Measurements from ENCODE around the gene ZNF211. TPM values are rescaled to one million over a fixed set of nuclear protein-coding genes. Genes with fewer than 3 reads are reported as not detected.
A peak's percentile ranks its signal among the peaks of the same experiment; 100 is the strongest.

The ZNF211 gene
- total RNA-seq, 1 experiment from 2014 or later, result 10.2 TPM

DNA sequence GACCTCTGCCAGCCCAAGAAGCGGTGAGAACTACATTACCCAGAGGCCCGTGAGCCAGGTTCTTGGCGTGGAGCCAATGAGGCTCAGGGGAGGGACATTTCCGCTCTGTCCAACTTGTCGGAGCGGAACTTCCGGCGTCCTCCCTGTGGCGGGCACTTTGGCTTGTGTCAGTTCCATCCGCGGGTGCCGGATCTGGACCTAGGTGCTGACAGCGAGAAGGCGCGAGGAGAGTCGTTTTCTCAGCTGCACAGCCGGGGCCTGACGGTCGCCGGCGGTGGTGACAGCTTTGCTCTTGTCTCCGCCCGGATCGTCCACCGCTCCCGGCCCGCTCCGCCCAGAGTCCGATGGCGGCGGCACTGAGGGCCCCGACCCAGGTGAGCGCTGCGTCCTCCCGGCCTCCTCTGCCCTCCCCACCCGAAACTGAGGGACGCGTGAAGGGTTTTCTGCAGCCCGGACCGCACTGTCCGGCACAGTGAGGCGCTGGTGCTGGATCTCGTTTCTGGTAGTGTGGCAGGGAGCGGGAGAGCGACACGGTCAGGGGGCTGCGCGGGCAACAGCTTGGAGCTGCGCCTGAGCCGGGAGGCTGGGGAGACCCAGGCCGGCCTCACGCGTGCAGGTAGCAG, 33.1 kb upstream of the ZNF211 start, which contains the start of gene ZNF530:
TSS of gene ZNF530 (plus strand) at position 125 of the 623 bp plus-strand sequence. CDS start 4,461 bp downstream, outside the sequence.
- peaks cover 12% of the 10 kb centered on the region for H3K4me1 Mint-ChIP-seq (ENCODE audit: low read depth, unreplicated experiment)
- intact Hi-C loops (cut with micrococcal nuclease; ENCODE audit: unreplicated experiment), result no loop called here
- H3K36me3 Mint-ChIP-seq (ENCODE audit: insufficient read depth, unreplicated experiment), result peaks cover 14% of the 10 kb centered on the region
- H3K4me3 Mint-ChIP-seq (ENCODE audit: low read depth, unreplicated experiment), result peak within 1 kb of the TSS; percentile 80
- TF ChIP-seq CTCF (IDR thresholded peaks at IDR 0.05; ENCODE audit: unreplicated experiment), result no peak
- H3K27ac Mint-ChIP-seq (ENCODE audit: unreplicated experiment), result peak within 1 kb of the TSS; percentile 46
- H3K9me3 Mint-ChIP-seq (ENCODE audit: low read depth, unreplicated experiment), result peaks cover 35% of the 10 kb centered on the region
- H3K27me3 Mint-ChIP-seq (ENCODE audit: unreplicated experiment), result no peaks in the 10 kb centered on the region
- no TSS peak for BruUV-seq (replicated peaks)
- CTCF ChIA-PET, result interaction anchor here (0.7 kb wide), 1 partner anchor 19 kb away, joined by 4 read pairs; no protein-coding TSS in a partner anchor
- DNase-seq, result peak; percentile 96

DNA sequence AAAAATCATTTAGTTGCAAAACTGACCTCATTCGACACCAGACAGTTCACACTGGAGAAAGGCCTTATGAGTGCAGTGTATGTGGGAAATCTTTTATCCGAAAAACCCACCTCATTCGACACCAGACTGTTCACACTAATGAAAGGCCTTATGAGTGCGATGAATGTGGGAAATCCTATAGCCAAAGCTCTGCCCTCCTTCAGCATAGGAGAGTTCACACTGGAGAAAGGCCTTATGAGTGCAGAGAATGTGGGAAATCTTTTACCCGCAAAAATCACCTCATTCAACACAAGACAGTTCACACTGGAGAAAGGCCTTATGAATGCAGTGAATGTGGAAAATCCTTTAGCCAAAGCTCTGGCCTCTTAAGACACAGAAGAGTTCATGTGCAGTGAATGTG, 26.0 kb upstream of the ZNF211 start:
- peaks cover 5% of the 10 kb centered on the region for H3K36me3 Mint-ChIP-seq (ENCODE audit: insufficient read depth, unreplicated experiment)

DNA sequence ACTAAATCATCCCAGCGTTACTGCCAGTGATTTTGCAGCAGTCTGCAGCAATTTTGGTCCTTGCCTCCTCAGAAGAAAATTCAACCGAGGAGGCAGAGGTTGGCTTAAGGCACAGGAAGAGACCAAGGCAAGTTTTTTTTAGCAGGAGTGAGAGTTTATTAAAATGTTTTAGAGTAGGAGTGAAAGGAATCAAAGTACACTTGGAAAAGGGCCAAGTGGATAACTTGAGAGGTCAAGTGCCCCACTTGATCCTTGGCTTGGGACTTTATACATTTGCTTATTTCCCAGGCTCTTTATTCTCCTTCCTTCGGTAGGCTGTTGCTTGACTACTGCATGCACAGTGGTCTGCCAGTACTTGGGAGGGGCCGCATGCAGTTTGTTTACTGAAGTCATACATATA, 21.9 kb upstream of the ZNF211 start:
- no peak for DNase-seq
- no peak for TF ChIP-seq CTCF (IDR thresholded peaks at IDR 0.05; ENCODE audit: unreplicated experiment)
- H3K4me1 Mint-ChIP-seq (ENCODE audit: low read depth, unreplicated experiment), result peaks cover 9% of the 10 kb centered on the region
- intact Hi-C loops (cut with micrococcal nuclease; ENCODE audit: unreplicated experiment), result no loop called here
- no peak overlapping the region for H3K27ac Mint-ChIP-seq (ENCODE audit: unreplicated experiment)
- H3K4me3 Mint-ChIP-seq (ENCODE audit: low read depth, unreplicated experiment), result no peak overlapping the region
- no TSS peak for BruUV-seq (replicated peaks)
- H3K9me3 Mint-ChIP-seq (ENCODE audit: low read depth, unreplicated experiment), result peaks cover 23% of the 10 kb centered on the region
- H3K27me3 Mint-ChIP-seq (ENCODE audit: unreplicated experiment), result no peaks in the 10 kb centered on the region
- CTCF ChIA-PET, result no interaction called here
- H3K36me3 Mint-ChIP-seq (ENCODE audit: insufficient read depth, unreplicated experiment), result peaks cover 17% of the 10 kb centered on the region

More for the DNA sequence above, 26.0 kb upstream of the ZNF211 start:
- no peak for TF ChIP-seq CTCF (IDR thresholded peaks at IDR 0.05; ENCODE audit: unreplicated experiment)
- intact Hi-C loops (cut with micrococcal nuclease; ENCODE audit: unreplicated experiment), result no loop called here
- Mint-ChIP-seq H3K9me3 (ENCODE audit: low read depth, unreplicated experiment) (peaks cover 27% of the 10 kb centered on the region), H3K27me3 (ENCODE audit: unreplicated experiment) (no peaks in the 10 kb centered on the region), H3K4me3 (ENCODE audit: low read depth, unreplicated experiment) (no peak overlapping the region), H3K27ac (ENCODE audit: unreplicated experiment) (no peak overlapping the region), H3K4me1 (ENCODE audit: low read depth, unreplicated experiment) (no peaks in the 10 kb centered on the region)
- DNase-seq, result no peak
- BruUV-seq (replicated peaks), result no TSS peak
- CTCF ChIA-PET, result no interaction called here

DNA sequence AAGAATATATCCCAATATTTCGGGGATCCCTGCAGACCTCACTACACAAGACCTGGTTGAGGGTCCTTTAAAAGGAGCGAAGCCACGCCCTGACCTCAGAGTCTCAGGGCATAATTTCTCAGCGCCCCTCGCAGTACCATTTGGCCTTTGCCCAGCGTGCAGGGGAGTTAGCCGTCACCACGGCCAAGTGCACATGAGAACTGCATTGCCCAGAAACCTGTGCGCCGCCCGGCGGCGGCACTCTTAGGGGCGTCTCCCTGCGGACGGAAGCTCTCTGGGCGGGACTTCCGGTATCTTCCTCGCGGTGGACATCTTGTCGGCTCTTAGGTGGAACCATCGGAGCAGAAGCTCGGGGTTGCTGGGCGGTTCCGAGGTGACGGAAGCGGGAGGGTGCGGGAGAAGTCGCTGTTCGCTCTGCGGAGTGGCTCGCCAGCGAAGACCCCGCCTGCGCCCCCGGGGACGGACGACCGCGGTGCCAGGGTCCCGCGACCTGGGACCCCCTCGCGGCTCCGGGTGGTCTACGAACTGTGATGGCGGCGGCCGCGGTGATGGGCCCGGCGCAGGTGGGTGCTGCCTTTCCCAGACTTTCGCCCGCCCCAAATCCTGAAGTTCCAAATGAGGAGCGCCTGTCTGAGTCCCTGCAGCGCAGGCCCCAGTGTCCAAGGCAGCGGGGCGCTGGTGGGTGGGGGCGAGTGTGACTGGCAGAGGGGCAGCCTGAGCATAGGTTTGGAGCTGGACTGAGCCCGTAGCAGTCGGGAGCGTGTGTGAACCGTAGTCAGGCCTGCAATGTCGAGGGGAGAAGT, 18.8 kb upstream of the ZNF211 start, which contains the start of gene ZNF134:
TSS of gene ZNF134 (plus strand) at position 302 of the 803 bp plus-strand sequence. CDS start 5,227 bp downstream, outside the sequence.
- peaks cover 29% of the 10 kb centered on the region for H3K36me3 Mint-ChIP-seq (ENCODE audit: insufficient read depth, unreplicated experiment)
- peak; percentile 89 for DNase-seq
- peak within 1 kb of the TSS; percentile 11 for H3K27ac Mint-ChIP-seq (ENCODE audit: unreplicated experiment)
- no peaks in the 10 kb centered on the region for H3K27me3 Mint-ChIP-seq (ENCODE audit: unreplicated experiment)
- peak within 1 kb of the TSS; percentile 75 for H3K4me3 Mint-ChIP-seq (ENCODE audit: low read depth, unreplicated experiment)
- CTCF ChIA-PET, result no interaction called here
- no peak for TF ChIP-seq CTCF (IDR thresholded peaks at IDR 0.05; ENCODE audit: unreplicated experiment)
- intact Hi-C loops (cut with micrococcal nuclease; ENCODE audit: unreplicated experiment), result no loop called here
- TSS peak; percentile 46 for BruUV-seq (replicated peaks)
- H3K9me3 Mint-ChIP-seq (ENCODE audit: low read depth, unreplicated experiment), result peaks cover 43% of the 10 kb centered on the region
- peaks cover 9% of the 10 kb centered on the region for H3K4me1 Mint-ChIP-seq (ENCODE audit: low read depth, unreplicated experiment)

Data from Calu3 (cell line).